Measurements from ENCODE around the gene SOCS7.
A peak's percentile ranks its signal among the peaks of the same experiment; 100 is the strongest.

SOCS7 gene

GRCh38 chr17:38442548-38442947 lies 90.9 kb downstream of the SOCS7 start:
- no peak for ATAC-seq
- TF ChIP-seq ZC3H10 (CRISPR knock-in tag; IDR thresholded peaks at IDR 0.05): no peak
- no peak for TF ChIP-seq ZFP3 (CRISPR knock-in tag; IDR thresholded peaks at IDR 0.05)
- TF ChIP-seq ESRRG (CRISPR knock-in tag; IDR thresholded peaks at IDR 0.05): no peak
- TF ChIP-seq CSDC2 (CRISPR knock-in tag; IDR thresholded peaks at IDR 0.05): no peak
- no peak for TF ChIP-seq TOX (CRISPR knock-in tag; IDR thresholded peaks at IDR 0.05; ENCODE audit: borderline replicate concordance)
- TF ChIP-seq SNAI2 (CRISPR knock-in tag; IDR thresholded peaks at IDR 0.05): no peak
- no peak for TF ChIP-seq ZNF565 (CRISPR knock-in tag; conservative IDR thresholded peaks at IDR 0.05; ENCODE audit: low read depth)
- TF ChIP-seq TSHZ2 (CRISPR knock-in tag; IDR thresholded peaks at IDR 0.05): no peak
- no peak for TF ChIP-seq BACH2 (CRISPR knock-in tag; IDR thresholded peaks at IDR 0.05; ENCODE audit: borderline replicate concordance)

GRCh38 chr17:38443356-38444031 lies 91.8 kb downstream of the SOCS7 start:
- TF ChIP-seq CSRNP3 (CRISPR knock-in tag; IDR thresholded peaks at IDR 0.05) (no peak), TCF4 (CRISPR knock-in tag; IDR thresholded peaks at IDR 0.05; ENCODE audit: borderline replicate concordance) (no peak), ARNTL (CRISPR knock-in tag; IDR thresholded peaks at IDR 0.05; ENCODE audit: borderline replicate concordance, low read depth) (no peak), TSHZ2 (CRISPR knock-in tag; IDR thresholded peaks at IDR 0.05) (no peak), TOX (CRISPR knock-in tag; IDR thresholded peaks at IDR 0.05; ENCODE audit: borderline replicate concordance) (no peak), POU6F1 (CRISPR knock-in tag; IDR thresholded peaks at IDR 0.05; ENCODE audit: borderline replicate concordance, low read depth) (no peak), PATZ1 (CRISPR knock-in tag; IDR thresholded peaks at IDR 0.05; ENCODE audit: borderline replicate concordance) (no peak), GLIS3 (CRISPR knock-in tag; IDR thresholded peaks at IDR 0.05) (no peak)
- peak; percentile 3; the same call in 1 of the 3 replicates for ATAC-seq

GRCh38 chr17:38444151-38444550 lies 92.5 kb downstream of the SOCS7 start:
- peak; percentile 96 for ATAC-seq
- TF ChIP-seq CSDC2 (CRISPR knock-in tag; IDR thresholded peaks at IDR 0.05): peak; percentile 43; the same call in 1 of the 2 replicates
- no peak for TF ChIP-seq POU6F1 (CRISPR knock-in tag; IDR thresholded peaks at IDR 0.05; ENCODE audit: borderline replicate concordance, low read depth)

Measured in SK-N-SH treated with all-trans-retinoic acid at 6 μM for 48 hours (cell line).